Psoas muscle (tissue), 8 donors: ENCODE measurements around the gene GAMT. TPM values are rescaled to one million over a fixed set of nuclear protein-coding genes. Genes with fewer than 3 reads are reported as not detected.

Experiments used
- ATAC-seq, 4 donors: fragments of 200-7000 bp; cut with Tn5 transposase; one replicate each; pipeline ENCODE4 v1.9.1; 2020; ENCODE audit warnings: moderate library complexity in 3 of 4, mild to moderate bottlenecking in 2 of 4
- DNase-seq, 2 donors: peaks; one replicate each; pipeline ENCODE4 v3.0.0-alpha.2; 2020
- H3K27ac ChIP-seq: fragments of 200-600 bp; one replicate; pipeline ENCODE4 v1.8.0; 2022
- H3K27me3 ChIP-seq, 3 donors: fragments of 200-600 bp in 1 of 3; one replicate each; pipeline versions ENCODE4 v1.6.1 to v1.8.0; 2013 to 2022; ENCODE audit warnings: low read length in 2 of 3, mild to moderate bottlenecking in 2 of 3, moderate library complexity in 1 of 3; ENCODE audit not compliant: insufficient read depth in 3 of 3
- H3K36me3 ChIP-seq, 2 donors: fragments of 200-600 bp in 1 of 2; one replicate each; pipeline versions ENCODE4 v1.6.1 to v1.8.0; 2013 to 2022; ENCODE audit warnings: low read depth in 1 of 2, mild to moderate bottlenecking in 1 of 2, moderate library complexity in 1 of 2; ENCODE audit not compliant: insufficient read depth in 1 of 2
- H3K4me1 ChIP-seq: fragments of 200-600 bp; one replicate; pipeline ENCODE4 v1.8.0; 2022
- H3K4me3 ChIP-seq: fragments of 200-600 bp; one replicate; pipeline ENCODE4 v1.8.0; 2022; ENCODE audit warnings: mild to moderate bottlenecking
- H3K9me3 ChIP-seq: fragments of 200-600 bp; one replicate; pipeline ENCODE4 v1.8.0; 2022
- WGBS, 3 donors: extraction: QIAGEN DNeasy Blood & Tissue Kit; methylation state at CpG; one replicate each; pipeline versions ENCODE4 v1.1.6 to v1.1.7; 2013; 5-methylcytosine and 5-hydroxymethylcytosine counted together
- intact Hi-C, 2 donors: fragments of 100-400 bp; cut with DNase I; formaldehyde crosslinking; loops; one replicate each; pipeline versions ENCODE4 v1.11.0 to v1.14.2; 2022
- polyA plus RNA-seq, 3 donors: library from polyadenylated mRNA; stranded (reverse); fragments of 200-250 nt; gene quantifications; one replicate each; pipeline ENCODE4 v1.2.3, GENCODE V29; 2013
- total RNA-seq, 4 donors: library from RNA; stranded (reverse); fragmentation: NEBNext Ultra II Directional in 2 of 4; extraction: Animal tissue kit (Norgen Biotek cat#: 25700) in 2 of 4; gene quantifications; one replicate each; pipeline versions ENCODE4 v1.2.1 to v1.2.4, GENCODE V29; 2021 to 2023
- TF ChIP-seq, protein P1 (sequence below): fragments of 200-600 bp; IDR thresholded peaks from one replicate; pipeline ENCODE4 v1.8.0; 2022; ENCODE audit warnings: antibody characterized with exemption
- donor health status: healthy with polysubstance abuse.
- donor health status: DM: no; HTN: no; CAD: no; lungs with moderate emphysema.
- donor health status: Bipolar disorder and iron deficiency.
- donor health status: healthy.
- donor health status: DM: yes; HTN: yes; CAD: no.
- donor health status: DM: no; HTN: no; CAD: no.
- donor health status: DM: no; HTN: no; CAD: no.
- donor health status: DM: yes; HTN: yes; CAD: no.

GAMT gene
- total and polyA plus RNA-seq, 7 donors, result 162 to 464 (median 237) TPM

DNA sequence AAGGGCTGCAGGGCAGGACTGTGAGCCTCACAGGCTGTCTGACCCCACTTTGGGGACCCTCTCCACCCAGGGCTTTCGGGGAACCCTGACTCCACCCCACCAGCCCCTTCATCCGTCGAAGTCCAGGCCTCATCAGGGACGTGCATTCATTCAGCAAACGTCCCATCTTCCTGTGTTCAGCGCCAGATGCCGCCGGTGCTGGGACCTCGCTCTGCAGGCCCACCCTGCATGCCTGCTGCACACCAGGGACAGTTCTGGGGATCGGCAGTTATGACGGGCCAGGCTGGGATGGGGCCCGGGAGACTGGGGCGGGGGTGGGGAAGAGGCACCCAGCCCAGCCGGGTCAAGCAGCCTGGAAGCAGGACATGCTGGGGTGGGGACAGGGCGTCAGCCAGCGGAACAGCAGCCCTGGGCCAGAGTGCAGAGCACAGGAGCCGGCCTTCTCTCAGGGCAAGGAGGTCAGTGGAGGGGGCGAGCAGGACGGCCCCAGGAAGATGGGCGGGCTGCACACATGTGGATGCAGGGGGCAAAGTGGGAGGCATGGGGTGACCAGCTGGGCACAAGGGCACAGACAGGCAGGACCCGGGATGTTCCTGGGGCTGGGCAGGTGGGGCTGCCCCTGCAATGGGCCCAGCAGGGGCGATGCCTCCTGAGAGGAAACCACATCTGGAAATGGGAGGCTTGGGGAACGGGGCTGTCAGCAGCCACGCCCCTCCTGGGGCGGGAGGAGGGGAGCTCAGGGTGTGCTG, 5.1 kb downstream of the GAMT start:
- 13 to 30% (median 17%) methylated on average over 24 to 25 of the region's 25 CpGs for WGBS, 3 donors
- no peak for DNase-seq
- Histone ChIP-seq H3K27me3 (no peaks in the 10 kb centered on the region), H3K36me3 (peaks cover 0 to 52% of the 10 kb centered on the region in 2 donors), H3K9me3 (no peaks in the 10 kb centered on the region), H3K27ac (peak overlapping the region; percentile 30), H3K4me1 (peaks cover 25% of the 10 kb centered on the region), H3K4me3 (no peak overlapping the region)
- TF ChIP-seq, protein P1, sequence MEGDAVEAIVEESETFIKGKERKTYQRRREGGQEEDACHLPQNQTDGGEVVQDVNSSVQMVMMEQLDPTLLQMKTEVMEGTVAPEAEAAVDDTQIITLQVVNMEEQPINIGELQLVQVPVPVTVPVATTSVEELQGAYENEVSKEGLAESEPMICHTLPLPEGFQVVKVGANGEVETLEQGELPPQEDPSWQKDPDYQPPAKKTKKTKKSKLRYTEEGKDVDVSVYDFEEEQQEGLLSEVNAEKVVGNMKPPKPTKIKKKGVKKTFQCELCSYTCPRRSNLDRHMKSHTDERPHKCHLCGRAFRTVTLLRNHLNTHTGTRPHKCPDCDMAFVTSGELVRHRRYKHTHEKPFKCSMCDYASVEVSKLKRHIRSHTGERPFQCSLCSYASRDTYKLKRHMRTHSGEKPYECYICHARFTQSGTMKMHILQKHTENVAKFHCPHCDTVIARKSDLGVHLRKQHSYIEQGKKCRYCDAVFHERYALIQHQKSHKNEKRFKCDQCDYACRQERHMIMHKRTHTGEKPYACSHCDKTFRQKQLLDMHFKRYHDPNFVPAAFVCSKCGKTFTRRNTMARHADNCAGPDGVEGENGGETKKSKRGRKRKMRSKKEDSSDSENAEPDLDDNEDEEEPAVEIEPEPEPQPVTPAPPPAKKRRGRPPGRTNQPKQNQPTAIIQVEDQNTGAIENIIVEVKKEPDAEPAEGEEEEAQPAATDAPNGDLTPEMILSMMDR, result no peak
- peak in 3 of 4 donors; percentile 9 to 31 (median 25) for ATAC-seq
- intact Hi-C loops, result loop anchor here in 1 of 2 donors (5.0 kb wide), 1 partner anchor 119 kb away; the partner anchor contains the start of gene FAM174C

DNA sequence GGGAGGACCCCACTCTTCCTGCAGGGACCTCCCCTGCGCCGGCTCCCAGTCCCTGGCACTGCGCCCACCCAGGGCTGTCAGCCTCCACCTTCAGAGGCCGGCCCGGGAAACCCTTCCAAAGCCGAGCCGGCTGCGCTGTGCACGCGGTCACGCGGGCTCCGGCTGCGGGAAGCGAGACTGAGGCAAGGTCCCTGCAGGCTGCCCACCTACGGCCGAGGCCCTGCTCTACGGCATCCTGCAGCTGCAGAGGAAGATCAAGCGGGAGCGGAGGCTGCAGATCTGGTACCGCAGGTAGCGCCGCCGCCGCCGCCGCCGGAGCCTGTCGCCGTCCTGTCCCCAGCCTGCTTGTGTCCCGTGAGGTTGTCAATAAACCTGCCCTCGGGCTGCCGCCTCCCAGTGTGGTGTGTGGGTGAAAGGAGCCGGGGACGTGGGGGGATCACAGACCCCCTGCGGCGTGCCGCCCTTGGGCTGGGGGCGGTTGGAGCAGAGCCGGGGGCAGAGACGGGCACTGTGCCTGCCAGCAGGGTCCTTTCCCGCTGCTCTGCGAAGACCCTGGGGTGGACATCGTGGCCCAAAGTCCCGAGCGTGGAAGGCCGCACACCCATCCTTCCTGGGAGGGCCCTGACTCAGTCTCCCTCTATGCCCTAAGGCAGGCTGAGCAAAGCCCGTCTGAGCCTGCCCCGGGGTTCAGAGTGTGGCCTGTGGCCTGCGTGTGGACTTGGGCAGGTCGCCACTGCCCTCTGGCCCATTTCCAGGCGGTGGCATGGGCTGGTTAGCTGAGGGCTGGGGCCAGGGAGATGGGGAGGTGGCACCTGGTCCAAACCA, 5.9 kb downstream of the GAMT start:
- Histone ChIP-seq H3K27me3 (no peaks in the 10 kb centered on the region), H3K4me3 (no peak overlapping the region), H3K9me3 (no peaks in the 10 kb centered on the region), H3K4me1 (peaks cover 22% of the 10 kb centered on the region), H3K27ac (peak overlapping the region; percentile 30), H3K36me3 (peaks cover 0 to 60% of the 10 kb centered on the region in 2 donors)
- intact Hi-C loops, result loop anchor here in 1 of 2 donors (5.0 kb wide), 1 partner anchor 118 kb away; the partner anchor contains the start of gene FAM174C
- TF ChIP-seq, protein P1, result no peak
- DNase-seq (peak in 1 of 2 donors; percentile 78), ATAC-seq (peak; percentile 10 to 51 (median 40))
- whole genome bisulfite sequencing, 3 donors, result 49 to 77% (median 57%) methylated on average over 43 to 52 of the region's 52 CpGs

DNA sequence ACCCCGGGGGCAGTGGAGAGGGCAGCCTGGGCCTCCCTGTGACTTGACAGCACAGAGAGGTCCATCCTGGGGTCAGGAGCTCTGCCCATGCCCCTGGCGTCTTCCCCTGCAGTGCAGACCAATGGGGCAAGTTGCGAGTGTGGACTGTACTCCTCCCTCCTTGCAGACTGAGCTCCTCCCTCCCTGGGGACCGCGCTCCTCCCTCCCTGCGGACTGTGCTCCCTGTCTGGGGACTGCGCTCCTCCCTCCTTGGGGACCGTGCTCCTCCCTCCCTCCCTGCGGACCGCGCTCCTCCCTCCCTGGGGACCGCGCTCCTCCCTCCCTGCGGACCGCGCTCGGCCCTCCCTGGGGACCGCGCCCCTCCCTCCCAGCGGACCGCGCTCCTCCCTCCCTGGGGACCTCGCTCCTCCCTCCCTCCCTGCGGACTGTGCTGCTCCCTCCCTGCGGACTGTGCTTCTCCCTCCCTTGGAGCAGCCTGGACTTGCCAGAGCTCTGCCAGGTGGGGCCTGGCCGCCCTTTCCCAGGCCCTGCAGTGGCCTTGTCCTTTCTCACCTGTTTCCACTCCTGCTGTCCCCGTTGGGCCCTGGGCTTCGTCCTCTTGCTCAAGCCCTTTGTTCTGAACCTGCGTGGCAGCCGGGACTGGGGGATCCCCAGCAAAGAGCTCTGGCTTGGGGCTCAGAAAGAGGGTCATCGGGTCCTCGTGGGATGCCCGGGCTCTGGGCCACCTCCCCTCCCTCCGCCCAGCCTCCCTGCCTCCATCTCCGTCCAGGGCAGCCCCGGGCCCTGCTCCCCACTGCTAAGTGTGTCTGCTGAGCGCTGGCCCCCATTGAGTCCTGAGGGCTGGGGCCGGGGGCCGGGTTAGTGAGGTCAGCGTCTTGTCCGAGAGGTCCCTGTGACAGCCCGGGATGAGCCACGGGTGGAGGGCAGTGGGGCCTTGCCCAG, 6.8 kb downstream of the GAMT start:
- ATAC-seq, result peak in 2 of 4 donors; percentile 4 to 9

DNA sequence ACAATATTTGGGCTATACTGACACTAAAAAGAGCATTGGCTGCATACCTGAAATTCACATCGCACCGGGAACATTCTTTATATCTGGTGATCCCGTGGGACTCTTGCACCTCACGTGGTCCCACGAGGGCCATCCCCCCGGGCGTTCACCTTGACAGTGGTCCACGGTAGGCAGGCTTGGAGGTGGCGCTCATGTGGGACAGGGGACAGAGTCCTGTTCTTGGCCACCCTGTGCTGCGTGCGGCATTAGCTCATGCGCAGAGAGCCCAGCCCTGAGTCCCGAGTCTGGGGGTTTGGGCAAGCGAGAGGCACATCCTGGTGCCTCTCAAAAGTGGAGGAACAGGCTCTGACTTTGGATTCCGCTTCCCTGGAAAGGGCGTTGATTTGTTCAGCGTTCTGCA, 7.5 kb downstream of the GAMT start:
- H3K36me3 ChIP-seq, result peaks cover 1 to 66% of the 10 kb centered on the region in 2 donors
- intact Hi-C loops, result no loop called here
- 83 to 88% (median 87%) methylated on average over 17 of the region's 17 CpGs for WGBS, 3 donors

More for the DNA sequence above, 6.8 kb downstream of the GAMT start:
- Histone ChIP-seq H3K27me3 (no peaks in the 10 kb centered on the region), H3K4me3 (no peak overlapping the region), H3K27ac (peak overlapping the region; percentile 30), H3K36me3 (peaks cover 0 to 66% of the 10 kb centered on the region in 2 donors), H3K9me3 (no peaks in the 10 kb centered on the region), H3K4me1 (peaks cover 18% of the 10 kb centered on the region)
- intact Hi-C loops, result loop anchor here in 1 of 2 donors (5.0 kb wide), 1 partner anchor 117 kb away; the partner anchor contains the start of gene FAM174C
- TF ChIP-seq, protein P1, result no peak
- no peak for DNase-seq
- WGBS, 3 donors, result 67 to 73% (median 67%) methylated on average over 30 to 43 of the region's 43 CpGs

More for the DNA sequence above, 7.5 kb downstream of the GAMT start:
- Histone ChIP-seq H3K27me3 (no peaks in the 10 kb centered on the region), H3K27ac (no peak overlapping the region), H3K4me1 (peaks cover 18% of the 10 kb centered on the region), H3K9me3 (no peaks in the 10 kb centered on the region), H3K4me3 (no peak overlapping the region)
- TF ChIP-seq, protein P1, result no peak
- DNase-seq (no peak), ATAC-seq (no peak)
